Breast epithelium (tissue), 3 donors: ENCODE measurements around the gene MAP2K3.

Experiments used
- POLR2A ChIP-seq: fragments of 450-650 bp; IDR thresholded peaks from one replicate; pipeline ENCODE4 v1.6.1; 2016; ENCODE audit warnings: antibody characterized with exemption, mild to moderate bottlenecking, moderate library complexity
- POLR2AphosphoS5 ChIP-seq, 3 donors: sonication (generic); formaldehyde crosslinking; IDR thresholded peaks; one replicate each; pipeline ENCODE4 v1.6.1; 2017; ENCODE audit warnings: antibody characterized with exemption in 3 of 3

- no peak for TF ChIP-seq POLR2A
- no peak for TF ChIP-seq POLR2AphosphoS5 (IDR thresholded peaks at IDR 0.05)
Measured at GRCh38 chr17:21242026-21242697, 42.3 kb upstream of the MAP2K3 start.
